ENCODE data around the gene DBN1. TPM values are rescaled to one million over a fixed set of nuclear protein-coding genes. Genes with fewer than 3 reads are reported as not detected.
A peak's percentile ranks its signal among the peaks of the same experiment; 100 is the strongest.

Gene DBN1
- total RNA-seq, 1 donor from 2014 or later, result 27.2 TPM

DNA sequence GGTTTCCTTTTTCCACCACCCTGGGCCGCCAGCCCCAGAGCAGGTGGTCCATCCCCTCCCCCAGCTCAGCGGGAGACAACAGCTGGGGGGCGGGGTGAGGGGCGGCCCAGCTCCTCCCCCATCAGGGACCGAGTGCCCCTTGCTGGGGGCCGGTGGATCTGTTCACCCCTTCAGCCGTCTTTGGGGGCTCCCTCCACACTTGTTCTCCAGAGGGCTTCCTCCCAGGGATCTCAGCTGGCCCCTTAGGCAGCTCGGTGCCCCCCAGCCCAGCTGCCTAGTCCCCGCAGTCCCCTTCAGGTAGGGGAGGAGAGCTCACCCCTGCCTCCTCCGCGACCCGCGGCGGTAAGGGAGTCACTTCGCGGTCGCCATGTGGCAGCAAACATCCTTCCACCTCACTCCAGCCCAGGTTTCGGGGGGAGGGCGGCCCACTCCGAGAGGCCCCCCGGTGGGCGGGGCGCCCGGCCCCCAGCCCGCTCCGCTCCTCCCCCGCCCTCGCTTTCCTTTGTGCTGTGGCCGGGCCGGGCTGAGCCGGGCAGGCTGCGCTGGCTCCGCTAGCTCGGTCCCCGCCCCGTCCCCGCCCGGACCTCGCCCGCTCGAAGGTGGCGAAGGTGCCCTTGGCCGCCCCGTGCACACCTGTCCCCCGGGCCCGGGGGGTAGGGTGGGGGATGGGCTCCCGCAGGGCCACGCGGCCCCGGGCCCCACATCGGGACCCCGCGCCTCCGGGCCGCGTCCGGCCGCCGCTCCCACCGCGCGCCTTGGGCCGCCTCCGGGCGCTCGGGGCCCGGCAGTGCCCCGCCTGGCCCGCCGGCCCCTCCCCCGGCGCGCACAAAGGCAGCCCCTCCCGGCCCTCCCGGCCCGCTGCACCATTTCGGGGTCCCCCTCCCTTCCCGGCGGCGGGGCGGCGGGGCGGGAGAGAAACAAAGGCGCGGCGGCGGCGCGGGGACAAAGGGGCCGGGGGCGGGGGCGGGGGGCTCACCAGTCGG lies 683 bp downstream of the DBN1 start:
- ATAC-seq, result peak; percentile 50

DNA sequence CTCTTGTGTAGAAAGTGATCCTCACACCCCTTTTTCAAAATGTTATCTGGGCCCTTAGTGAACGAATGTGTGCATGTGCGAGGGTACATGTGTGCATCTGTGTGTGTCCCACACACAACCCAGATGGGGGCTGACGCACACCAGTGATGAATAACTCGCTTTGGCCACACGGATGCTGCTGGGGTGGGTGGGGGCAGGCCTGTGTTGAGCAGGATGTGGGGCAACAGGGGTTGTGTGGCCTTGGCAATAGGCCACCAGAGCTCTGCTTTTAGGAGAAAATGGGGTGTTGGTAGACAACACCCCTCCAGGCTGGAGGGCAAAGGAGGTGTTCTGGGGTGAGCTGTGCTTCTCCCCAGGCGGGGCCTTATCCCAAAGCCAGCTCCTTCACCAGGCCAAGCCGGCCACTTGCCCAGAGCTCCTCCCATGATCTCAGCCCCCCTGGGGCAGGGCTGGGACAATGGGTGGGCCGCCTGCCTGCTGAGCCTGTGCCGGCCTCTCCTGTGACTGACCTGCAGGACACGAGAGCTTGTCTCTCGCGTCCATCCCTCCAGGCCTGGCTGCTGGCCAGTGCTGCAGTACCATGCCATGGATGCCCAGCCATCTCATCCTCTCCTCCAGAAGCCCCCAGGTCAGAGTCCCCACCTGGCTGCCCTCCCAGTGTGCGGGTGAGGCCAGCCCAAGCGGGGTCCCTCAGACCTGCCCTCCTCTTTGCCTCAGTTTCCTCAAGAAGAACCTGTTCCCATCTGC lies 1.7 kb downstream of the DBN1 start:
- no peak for ATAC-seq

DNA sequence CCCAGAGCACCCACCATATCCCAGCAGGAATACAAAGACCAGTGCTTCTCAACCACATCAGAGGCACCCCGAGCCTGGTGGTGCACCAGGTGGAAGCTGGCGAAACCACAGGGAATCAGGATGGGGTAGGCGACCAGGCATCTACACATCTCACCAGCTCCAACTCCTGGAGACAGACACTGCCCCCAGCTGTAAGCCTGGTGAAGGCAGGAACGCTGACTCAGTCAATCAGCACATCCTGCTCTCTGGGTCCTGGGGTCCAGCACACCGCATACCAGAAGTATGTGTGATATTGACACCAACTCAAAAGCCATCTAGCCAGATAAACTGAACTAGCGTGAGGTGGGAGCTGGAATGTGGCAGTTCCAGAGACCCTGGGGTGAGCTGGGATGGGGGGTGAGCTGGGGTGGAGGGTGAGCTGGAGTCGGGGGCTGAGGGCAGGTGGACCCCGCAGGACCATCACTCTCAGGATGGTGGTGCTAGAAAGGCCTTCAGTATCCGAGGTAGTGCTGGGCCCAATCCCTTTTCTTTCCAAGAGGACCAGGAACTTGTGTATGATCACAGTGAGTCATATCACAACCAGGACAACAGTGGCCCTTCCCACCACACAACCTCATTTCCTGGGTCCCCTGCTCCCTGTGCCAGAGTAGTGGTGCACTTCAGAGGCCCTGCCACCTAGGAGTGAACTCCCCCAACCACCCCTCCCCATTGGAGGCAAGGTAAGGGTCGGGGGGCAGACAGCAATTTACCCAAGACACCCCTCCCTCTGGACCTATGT lies 2.5 kb downstream of the DBN1 start:
- ATAC-seq, result peak; percentile 23

DNA sequence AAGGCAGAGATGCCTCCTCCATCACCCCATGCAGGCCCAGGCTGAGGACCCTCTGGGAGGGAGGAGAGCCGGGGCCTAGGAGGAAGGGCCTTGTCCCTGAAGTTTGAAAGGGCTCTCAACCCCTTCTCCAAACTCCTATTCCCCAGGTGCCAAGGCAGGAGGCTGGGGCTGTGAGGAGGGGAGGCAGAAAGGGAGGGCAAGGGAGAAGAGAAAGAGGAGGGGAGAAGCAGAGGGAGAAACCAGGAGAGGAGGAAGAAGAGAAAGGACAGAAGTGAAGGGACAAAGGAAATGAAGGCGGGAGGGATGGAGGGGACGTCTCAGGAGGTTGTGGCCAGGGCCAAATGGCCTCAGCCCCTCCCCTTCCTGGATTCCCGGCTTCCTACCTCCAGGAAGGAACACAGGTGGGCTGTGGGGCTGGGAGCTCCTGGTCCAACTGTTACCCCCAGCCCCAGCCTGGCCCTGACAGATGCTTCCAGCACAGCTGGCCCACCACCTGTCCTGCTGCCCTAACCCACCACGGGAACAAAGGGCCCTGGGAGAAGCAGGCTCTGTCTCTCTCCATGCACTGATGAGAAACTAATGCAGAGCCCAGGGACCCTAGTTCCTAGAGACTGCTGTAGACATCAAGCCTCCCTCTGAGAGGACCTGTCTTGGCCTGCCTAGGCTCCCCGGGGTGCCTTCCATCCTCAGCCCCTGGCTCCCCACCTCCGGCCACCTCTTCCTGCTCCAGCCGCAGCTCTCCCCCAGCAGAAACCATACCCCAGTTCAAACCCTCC lies 3.5 kb downstream of the DBN1 start:
- ATAC-seq, result no peak

DNA sequence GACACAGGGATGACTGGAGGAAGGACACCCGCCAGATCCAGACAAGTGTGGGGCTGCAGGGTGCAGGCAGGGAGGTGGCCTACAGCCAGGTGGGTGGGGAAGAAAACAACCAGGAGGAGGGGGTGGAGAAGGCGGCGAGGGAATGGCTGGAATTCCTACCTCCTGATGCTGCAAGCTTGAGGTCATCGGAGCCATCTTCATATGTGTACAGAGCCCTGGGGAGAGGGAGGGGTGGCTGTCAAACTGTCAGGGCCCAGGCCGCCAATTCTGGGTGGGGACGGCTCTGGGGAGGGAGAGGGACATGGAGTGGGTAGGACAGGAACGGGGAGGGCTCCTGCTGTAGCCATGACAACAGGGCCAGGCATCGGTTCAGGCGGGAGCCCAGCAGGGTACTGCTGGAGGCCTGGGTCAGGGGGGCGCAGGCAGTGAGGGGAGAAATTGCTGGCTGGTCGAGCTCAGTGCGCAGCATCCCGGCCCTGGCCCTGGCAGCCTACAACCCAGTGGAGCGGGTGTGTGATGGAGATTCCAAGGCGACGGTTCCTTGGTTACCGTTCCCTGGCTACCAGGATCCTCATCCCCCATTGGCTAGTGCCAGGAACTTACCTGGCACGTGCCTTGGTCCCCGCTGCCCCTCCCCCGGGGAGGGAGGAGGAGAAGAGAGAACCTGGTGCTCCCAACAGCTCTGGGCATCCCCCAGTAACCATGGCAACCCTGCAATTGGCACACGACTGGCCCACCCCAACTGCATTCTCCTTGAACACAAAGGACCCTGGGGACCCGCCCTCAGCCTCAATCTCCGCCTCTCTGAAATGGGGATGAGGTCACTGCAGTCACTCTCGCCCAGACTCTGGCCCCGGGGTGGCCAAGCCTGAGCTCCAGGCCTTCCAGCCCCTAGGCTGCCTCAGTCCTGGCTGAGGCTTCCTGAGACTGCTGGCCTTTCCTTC lies 4.5 kb downstream of the DBN1 start:
- no peak for ATAC-seq

DNA sequence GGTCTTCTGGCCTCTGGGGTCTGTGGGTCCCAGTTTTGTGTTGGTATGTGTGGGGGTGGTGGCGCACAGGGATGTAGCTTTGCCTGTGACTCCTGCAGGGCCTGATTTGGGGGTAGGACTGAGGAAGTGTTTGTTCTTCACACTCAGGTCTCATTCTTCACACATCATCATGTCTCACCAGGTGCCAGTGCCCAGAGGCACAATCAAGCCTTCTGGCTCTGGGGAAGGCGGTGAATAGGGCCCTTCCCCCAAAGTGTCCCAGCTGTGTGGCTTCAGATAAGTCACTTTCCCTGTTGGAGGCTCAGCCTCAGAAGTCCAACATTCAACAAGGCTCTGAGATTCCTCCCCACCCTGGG lies 5.1 kb downstream of the DBN1 start:
- ATAC-seq, result no peak

DNA sequence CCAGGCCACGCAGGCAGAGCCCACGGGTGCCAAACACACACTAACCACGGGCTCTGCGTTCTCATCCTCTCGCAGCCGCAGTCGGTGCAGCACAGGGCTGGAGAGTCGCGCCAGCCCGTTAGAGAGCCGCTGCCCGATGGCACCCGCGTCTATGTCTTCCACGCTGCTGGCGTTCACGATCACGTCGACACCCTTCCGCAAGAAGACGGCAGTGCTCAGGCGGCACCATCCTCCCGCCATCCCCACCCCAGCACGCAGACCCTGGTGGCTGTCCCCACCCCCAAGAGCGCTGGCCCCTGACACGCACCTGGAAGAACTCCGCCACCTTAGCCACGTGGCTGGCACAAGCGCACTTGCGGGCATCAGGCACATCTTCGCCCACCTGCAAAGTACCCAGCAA lies 6.0 kb downstream of the DBN1 start:
- ATAC-seq, result no peak

DNA sequence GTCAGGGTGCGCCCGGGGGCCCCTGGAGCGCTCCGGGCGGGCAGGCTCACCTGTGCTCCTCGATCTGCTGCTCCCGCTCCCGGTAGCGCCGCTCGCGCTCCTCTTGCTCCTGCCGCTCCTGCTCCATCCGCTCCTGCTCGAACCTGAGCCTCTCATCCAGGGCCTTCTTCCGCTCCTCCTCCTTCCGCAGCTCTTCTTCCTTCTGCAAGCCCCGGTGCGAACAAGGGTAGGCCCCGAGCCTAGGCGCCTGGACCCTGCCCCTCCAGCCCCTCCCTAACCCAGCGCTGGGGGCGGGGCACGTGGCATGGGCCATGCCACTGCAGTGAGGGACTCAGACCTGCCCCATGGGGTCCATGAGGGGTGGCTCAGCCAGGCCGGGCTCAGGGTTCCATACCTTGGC lies 6.6 kb downstream of the DBN1 start:
- no peak for ATAC-seq

DNA sequence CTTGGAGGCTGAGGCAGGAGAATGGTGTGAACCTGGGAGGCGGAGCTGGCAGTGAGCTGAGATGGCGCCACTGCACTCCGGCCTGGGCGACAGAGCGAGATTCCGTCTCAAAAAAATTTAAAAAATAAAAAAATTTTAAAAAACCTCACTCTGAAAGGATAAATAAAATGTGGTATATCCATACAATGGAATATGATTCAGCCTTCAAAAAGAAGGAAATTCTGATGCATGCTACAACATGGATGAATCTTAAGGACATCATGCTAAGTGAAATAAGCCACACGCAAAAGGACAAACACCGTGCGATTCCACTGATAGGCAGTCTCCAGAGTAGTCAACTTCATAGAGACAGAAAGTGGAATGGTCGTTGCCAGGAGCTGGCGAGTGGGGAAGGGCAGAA lies 8.4 kb downstream of the DBN1 start:
- ATAC-seq, result no peak

DNA sequence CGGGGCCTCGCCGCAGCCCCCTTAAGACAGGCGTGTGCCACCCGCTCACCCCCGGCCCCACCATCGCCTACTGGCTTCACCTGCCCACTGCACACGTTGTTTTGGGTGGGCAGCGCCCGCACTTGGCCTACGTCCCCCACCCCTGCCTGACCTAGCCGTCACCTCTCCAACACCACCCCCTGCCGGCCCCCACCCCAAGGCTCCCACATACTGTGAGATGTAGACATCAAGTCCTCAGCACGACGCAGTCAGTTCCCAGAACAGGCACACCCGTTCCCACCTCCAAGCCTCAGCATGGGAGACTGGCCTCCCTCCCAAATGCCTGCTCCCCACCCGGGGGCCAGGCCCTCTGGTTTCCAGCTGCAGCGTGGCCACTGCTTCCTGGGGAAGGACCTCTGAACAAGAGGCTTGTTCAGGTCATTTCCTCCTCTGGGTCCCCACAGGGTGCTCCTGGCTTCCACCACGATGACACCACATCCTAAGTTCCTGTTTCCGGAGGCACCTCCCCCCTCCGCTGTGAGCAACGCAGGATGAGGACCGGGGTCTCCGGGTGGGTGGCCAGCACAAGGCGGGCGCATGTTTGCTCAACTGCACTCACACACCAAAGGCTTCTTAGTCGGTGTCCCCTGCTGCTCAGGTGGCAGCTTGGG lies 11.3 kb downstream of the DBN1 start:
- no peak for ATAC-seq

DNA sequence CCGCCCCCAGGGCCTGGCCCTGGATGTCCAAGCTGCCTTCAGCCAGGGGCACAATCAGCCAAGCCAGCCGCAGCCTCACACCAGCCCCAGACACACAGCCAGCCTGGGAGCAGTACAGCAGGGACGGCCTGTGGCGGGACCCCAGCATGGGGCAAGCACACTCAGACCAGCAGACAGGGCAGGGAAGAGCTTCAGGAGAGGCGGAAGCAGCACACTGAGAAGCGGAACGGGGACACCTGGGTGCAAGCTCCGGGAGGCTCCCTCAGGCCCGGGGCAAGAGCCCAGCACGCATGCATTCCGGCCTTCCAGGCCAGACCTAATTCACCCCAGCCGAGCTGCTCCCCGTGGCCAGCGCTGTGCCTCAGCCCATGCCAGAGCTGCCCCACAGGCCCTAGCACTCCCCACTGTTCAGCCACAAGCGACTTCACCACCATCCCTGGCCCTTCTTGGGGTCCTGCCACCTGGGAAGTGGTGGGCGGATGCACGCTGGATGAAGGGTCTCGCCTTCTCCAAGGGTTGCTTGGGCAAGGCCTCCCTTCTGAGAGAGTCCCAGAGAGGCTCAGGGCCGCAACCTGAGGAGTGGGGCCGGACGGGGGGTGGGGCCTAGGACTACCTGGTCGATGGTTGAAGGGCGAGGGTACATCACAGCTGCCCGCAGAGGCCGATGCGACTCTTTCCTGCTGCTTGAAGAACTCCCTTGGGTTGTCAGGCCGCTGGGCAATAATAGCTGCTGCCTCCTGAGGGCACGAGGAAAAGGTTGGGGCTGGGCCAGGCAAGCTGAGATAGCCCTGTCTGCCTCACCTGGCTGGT lies 13.4 kb downstream of the DBN1 start:
- ATAC-seq, result no peak

DNA sequence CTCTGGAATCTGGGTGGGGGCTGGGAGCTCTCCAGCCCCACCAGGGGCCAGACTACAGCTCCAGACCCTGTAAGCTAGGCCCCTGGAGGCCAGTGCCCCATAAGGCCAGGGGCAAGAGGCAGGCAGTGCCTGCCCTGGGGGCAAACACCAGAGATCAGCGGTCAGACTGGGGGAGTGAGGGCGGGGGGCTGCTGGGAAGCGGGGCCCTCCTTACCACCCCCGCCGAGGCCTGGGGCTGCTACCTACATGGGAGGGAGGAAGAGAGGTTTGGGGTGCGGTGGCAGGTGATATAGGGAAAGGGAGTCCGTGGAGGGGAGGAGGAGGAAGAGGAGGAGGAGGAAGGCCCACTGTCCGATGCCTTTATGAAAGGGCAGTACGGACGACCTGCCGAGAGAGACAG lies 14.1 kb downstream of the DBN1 start:
- ATAC-seq, result no peak

DNA sequence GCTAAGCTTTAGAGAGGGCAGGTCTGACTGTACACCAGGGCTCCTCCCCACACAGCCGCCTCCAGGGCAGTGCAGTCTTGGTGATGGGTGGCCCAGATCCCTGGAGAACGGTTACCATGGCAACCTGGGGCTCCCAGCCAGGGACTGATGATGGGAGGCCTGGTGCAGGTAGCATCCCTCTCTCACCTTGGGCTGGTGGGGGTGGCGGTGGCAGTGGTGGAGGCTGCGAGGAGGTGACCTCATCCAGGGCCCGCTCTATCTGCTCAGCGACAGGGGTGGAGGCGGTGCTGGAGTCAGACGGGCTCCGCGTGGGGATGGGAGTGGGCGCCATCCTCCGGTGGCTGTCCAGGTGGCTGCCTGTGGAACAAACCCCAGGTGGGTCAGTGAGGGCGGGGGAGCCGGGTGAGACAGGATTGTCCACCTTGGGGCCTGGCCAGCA lies 14.5 kb downstream of the DBN1 start:
- no peak for ATAC-seq

DNA sequence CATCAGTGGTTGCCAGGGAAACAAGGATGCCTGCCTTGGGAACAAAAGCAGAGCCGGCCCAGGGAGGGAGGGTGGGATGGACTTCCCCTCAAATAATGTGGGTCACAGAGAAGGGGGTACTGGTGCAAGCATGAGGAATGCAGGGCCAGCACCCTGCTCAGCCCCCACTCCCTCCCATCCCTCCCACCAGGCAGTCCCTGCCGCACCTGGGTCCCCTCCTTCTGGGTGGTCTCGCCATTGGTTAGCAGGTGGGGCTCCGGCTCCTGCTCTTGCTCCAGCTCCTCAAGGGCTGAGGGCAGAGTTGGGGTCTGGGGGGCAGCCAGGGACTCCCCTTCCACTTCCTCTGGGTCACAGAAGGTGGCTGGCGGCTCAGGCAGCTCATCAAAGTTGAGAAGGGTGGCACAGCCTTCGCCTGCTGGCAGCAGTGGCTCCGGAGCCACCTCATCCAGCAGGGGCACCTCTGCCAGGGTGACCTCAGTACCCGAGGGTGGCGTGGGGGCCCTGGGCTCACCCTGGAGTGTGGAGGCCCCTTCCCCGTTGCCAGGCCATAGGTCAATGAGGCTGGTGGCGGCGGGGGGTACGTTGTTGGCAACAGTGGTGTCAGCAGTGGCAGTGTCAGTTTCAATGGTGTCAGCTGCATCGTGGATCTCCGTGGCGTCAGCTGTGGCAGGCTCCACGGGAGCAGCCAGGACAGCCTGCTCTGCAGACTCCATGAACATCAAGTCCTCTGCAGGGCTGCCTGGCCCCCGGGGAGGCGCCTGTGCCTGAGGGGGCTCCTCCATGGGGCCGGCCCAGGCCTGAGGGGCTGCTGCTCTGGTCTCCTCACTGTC lies 15.4 kb downstream of the DBN1 start:
- no peak for ATAC-seq

DNA sequence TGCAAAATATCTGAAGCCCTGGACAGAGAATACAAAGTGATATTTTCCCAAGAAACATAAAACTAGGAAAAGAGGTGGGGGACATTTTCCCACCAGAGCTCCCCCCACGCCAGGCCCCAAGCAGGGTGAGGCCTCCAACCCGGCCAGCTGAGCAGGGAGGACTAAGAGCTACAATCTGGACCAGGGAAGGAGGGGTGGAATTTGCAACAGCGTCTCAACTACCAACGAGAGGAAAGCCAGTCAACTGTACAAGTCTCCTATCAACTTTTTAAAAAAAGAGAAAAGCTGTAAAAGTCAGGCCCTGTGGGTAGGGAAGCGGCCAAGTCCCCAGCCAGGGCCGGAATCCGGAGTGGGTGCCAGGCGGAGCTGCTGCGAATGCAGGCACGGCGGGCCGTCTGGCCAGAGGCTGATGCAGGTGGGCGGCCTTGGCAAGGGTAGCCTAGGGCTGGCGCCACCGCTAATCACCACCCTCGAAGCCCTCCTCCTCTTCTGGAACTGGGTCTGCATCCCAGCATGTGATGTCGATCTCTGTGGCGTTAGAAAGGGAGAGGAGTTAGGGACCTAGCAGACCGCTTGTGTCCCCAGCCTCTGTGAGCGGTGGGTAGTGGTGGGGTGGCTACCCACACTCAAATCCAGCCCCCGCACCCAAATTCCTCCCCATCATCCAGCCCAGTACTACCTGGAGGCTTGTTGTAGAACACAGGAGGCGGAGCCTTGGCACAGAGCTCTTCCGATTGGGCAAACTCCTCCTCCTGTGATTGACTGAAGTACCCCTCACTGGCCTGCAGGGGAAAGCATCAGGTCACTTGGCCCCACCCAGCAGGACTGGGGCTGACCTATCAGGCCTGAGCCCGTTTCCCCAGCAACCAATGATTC lies 16.2 kb downstream of the DBN1 start:
- peak; percentile 55 for ATAC-seq

DNA sequence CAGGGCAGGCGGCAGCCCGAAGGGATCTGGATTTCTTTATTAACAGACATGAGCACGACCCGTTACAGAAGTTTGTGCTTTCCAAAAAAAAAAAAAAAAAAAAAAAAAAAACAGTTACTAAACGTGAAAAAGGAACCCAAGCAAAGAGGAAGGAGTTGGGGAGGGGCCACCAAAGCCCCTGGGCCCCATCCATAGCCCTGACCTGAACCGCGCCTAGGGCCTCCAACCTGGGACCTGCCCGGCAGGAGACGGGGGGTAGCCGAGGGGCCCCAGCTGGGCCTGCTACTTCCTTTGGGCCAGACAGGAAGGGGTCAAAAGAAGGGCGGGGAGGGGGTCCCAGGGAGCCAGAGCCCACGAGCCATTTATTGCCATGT lies 16.9 kb downstream of the DBN1 start:
- ATAC-seq, result no peak
